Activated naive CD4-positive, alpha-beta T cell treated with anti-CD3 and anti-CD28 coated beads, Interleukin-2, amount 10 ng/mL, durations not matched to agents 7 days and 5 days (primary cell): Measurements from ENCODE around the gene MYO7A.

Experiments
- CTCF ChIA-PET: fragments of 350-600 bp; sonication (Branson Sonifier 250); formaldehyde crosslinking; loops from one replicate; lab custom pipeline; 2021; ENCODE audit warnings: antibody characterized with exemption; lab: Charles Lee
- DNase-seq: peaks from one replicate; pipeline ENCODE4 v3.0.0-alpha.2; 2020
- H3K27ac Mint-ChIP-seq: one replicate; pipeline ENCODE4 v1.8.0; 2021; ENCODE audit warnings: mild to moderate bottlenecking, moderate library complexity, mixed read lengths
- H3K27me3 Mint-ChIP-seq: one replicate; pipeline ENCODE4 v1.8.0; 2021; ENCODE audit warnings: mild to moderate bottlenecking, mixed read lengths
- H3K36me3 Mint-ChIP-seq: one replicate; pipeline ENCODE4 v1.8.0; 2021; ENCODE audit warnings: mixed read lengths
- H3K4me1 Mint-ChIP-seq: one replicate; pipeline ENCODE4 v1.8.0; 2021; ENCODE audit warnings: mixed read lengths
- H3K4me3 Mint-ChIP-seq: one replicate; pipeline ENCODE4 v1.8.0; 2021; ENCODE audit warnings: mild to moderate bottlenecking, moderate library complexity, mixed read lengths
- H3K9me3 Mint-ChIP-seq: one replicate; pipeline ENCODE4 v1.8.0; 2021; ENCODE audit warnings: mixed read lengths

MYO7A gene

DNA sequence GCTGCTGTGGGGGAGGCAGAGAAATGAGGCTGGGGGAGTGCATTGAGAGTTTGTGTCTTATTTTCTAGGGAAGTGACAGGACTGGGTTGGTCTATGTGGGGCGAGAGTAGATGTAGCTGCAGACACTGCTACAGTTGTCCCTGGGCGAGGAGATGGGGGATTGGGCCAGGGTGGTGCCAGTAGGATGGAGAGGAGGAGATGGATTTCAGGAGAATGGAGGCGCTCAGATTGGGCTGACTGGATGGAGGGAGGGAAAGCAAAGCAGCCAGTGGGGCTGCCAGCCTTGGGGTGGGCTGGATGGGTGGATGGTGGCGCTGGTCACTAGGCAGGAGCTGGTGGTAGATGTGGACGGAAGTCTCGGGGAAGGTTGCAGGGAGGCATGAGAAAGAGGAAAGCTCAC is 16.1 kb upstream of the MYO7A start:
- peaks cover 2% of the 10 kb centered on the region for H3K4me1 Mint-ChIP-seq
- CTCF ChIA-PET: interaction anchor here (0.9 to 3.1 kb wide), 6 partner anchors 15 to 192 kb away, joined by 3 to 13 read pairs (median 5); partner anchors contain the start of gene MYO7A
- DNase-seq: no peak
- no peak overlapping the region for H3K4me3 Mint-ChIP-seq
- H3K36me3 Mint-ChIP-seq: no peaks in the 10 kb centered on the region
- no peaks in the 10 kb centered on the region for H3K9me3 Mint-ChIP-seq
- no peak overlapping the region for H3K27ac Mint-ChIP-seq
- H3K27me3 Mint-ChIP-seq: peaks cover 7% of the 10 kb centered on the region

DNA sequence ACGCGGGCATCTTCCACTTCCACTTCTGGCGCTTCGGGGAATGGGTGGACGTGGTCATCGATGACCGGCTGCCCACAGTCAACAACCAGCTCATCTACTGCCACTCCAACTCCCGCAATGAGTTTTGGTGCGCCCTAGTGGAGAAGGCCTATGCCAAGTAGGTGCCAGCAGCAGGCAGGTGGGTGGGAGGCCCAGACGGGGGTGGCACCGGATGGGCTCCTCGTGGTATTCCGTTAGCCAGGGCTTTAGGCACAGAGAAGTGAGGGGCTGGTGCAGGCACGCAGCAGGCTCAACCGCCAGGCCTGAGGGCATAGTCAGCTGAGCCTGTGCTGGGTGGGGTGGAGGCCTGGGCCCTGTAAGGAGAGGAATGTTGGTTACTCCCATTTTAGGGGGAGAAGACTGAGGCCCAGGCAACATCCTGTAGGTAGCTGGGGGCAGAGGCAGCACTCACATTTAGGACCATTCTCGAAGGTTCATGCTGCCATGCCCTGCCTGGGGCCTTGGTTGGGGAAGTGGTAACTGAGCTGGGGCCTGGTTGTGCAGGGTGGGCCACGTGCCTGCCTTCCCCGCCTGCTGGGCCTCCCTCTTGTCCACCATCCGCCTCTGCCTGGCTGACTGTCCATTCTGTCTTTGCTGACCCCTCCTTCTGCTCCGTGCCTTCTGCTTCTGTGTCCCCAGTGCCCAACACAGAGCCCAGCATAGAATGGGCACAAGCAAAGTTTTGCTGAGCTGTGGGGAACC is 15.2 kb upstream of the MYO7A start:
- H3K36me3 Mint-ChIP-seq: no peaks in the 10 kb centered on the region

DNA sequence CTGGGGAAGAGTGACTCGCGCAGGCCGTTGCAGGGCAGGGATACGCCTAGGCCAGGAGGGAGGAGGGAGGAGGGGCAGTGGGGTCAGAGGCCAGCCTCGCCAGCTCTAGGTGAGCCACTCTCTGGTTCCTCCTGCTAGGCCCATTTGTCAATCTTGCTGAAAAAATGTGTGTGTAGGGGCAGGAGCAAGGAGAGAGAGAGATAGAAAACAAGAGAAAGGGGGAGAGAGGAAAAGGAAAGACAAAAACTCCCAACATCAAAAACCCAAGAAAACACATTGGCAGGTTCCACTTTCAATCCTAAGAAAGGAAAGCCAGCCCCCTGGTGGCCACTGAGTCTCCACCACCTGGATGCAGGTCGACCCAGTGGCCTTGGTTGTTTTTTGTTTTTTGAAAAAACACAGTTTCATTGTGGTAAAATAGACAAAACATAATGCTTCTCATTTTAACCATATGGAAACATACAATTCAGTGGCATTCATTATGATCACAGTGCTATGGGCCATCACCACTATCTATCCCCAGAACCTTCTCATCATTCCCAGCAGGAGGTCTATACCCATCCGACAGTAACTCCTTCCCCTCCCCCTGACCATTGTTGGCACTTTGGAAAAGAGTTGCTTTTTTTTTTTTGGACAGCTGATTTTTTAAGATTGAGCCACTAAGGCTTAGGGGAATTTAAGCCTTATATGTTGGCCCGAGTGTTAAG is 14.5 kb upstream of the MYO7A start:
- Mint-ChIP-seq H3K9me3 (no peaks in the 10 kb centered on the region), H3K4me1 (peaks cover 2% of the 10 kb centered on the region), H3K36me3 (no peaks in the 10 kb centered on the region), H3K27ac (no peak overlapping the region), H3K27me3 (peaks cover 7% of the 10 kb centered on the region), H3K4me3 (no peak overlapping the region)
- CTCF ChIA-PET: interaction anchor here (1.3 to 3.1 kb wide), 6 partner anchors 14 to 193 kb away, joined by 3 to 13 read pairs (median 8); partner anchors contain the start of gene MYO7A
- peak; percentile 58 for DNase-seq

More for the DNA sequence above, 15.2 kb upstream of the MYO7A start:
- H3K4me1 Mint-ChIP-seq: peaks cover 2% of the 10 kb centered on the region
- no peak overlapping the region for H3K4me3 Mint-ChIP-seq
- CTCF ChIA-PET: interaction anchor here (0.7 to 3.1 kb wide), 8 partner anchors 14 to 193 kb away, joined by 3 to 13 read pairs (median 6); partner anchors contain the start of gene MYO7A
- no peak for DNase-seq
- H3K27me3 Mint-ChIP-seq: peaks cover 7% of the 10 kb centered on the region
- H3K27ac Mint-ChIP-seq: no peak overlapping the region
- H3K9me3 Mint-ChIP-seq: no peaks in the 10 kb centered on the region

DNA sequence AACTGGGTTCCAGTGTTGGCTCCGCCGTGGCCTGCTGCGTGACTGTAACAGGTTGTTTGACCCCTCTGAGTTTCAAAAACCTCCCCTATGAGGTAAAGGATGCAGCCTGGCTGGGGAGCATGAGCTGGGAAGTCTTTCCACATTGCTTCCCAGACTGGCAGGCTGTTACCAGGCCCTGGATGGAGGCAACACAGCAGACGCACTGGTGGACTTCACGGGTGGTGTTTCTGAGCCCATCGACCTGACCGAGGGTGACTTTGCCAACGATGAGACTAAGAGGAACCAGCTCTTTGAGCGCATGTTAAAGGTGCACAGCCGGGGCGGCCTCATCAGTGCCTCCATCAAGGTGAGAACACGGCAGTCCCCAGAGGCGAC is 14.0 kb upstream of the MYO7A start:
- Mint-ChIP-seq H3K27me3 (peaks cover 7% of the 10 kb centered on the region), H3K36me3 (no peaks in the 10 kb centered on the region), H3K4me3 (no peak overlapping the region), H3K4me1 (peaks cover 2% of the 10 kb centered on the region), H3K9me3 (no peaks in the 10 kb centered on the region), H3K27ac (no peak overlapping the region)
- DNase-seq: no peak
- CTCF ChIA-PET: interaction anchor here (1.3 to 3.1 kb wide), 3 partner anchors 13 to 23 kb away, joined by 3 to 13 read pairs (median 8); partner anchors contain the start of gene MYO7A

DNA sequence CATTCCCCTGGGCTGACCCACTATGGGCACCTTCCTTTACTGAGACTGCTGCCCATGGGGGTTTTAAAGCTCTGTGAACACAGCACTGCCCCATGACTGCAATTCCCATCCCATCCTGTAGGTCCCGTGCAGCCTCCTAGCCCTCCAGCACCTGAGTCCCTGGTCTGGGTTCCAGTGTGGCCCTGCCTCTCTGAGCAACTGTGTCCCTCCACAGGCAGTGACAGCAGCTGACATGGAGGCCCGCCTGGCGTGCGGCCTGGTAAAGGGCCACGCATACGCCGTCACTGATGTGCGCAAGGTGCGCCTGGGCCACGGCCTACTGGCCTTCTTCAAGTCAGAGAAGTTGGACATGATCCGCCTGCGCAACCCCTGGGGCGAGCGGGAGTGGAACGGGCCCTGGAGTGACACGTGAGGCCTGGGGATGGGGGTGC is 12.8 kb upstream of the MYO7A start:
- no peaks in the 10 kb centered on the region for H3K9me3 Mint-ChIP-seq
- no peak overlapping the region for H3K27ac Mint-ChIP-seq
- H3K27me3 Mint-ChIP-seq: no peaks in the 10 kb centered on the region
- H3K4me3 Mint-ChIP-seq: no peak overlapping the region
- H3K4me1 Mint-ChIP-seq: peaks cover 2% of the 10 kb centered on the region
- DNase-seq: no peak
- CTCF ChIA-PET: interaction anchor here (1.1 to 4.2 kb wide), 5 partner anchors 11 to 72 kb away, joined by 3 to 15 read pairs (median 3); partner anchors contain the start of gene MYO7A
- no peaks in the 10 kb centered on the region for H3K36me3 Mint-ChIP-seq

DNA sequence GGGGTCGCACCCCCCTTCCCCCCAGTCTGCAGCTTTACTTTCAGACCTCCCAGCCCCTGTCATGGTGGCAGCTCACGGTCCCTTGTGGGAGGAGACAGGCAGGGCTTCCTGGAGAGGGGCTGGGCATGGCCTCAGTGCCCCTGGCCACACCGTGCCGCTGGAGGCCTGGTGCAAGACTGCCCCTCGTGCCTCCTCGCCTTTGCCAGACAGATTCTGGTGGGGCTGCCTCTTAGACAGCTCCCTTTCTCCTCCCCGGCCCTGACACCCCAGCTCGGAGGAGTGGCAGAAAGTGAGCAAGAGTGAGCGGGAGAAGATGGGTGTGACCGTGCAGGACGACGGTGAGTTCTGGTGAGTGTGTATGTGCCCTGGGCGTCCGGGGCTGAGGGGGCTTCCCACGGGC is 12.1 kb upstream of the MYO7A start:
- H3K27ac Mint-ChIP-seq: no peak overlapping the region
- CTCF ChIA-PET: interaction anchor here (0.5 to 4.2 kb wide), 4 partner anchors 11 to 168 kb away, joined by 3 to 15 read pairs (median 4); partner anchors contain the start of gene MYO7A

DNA sequence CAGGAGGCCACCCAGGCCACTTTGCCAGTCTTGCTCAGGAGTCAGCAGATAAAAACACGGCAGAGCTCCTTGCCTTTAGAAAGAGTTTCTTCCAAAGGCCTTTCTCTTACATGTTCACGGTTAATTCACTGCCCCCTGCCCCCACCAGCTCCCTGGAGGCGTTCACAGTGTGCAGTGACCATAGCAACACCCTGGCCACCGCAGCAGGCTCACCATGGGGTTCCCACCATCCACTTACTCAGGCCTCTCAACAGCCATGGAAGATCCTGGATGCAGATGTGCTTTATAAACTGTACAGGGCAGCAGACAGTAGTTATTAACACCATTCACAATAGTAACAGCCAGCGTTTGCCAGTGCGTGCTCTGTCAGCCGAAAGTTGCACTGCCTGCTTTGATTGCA is 10.6 kb upstream of the MYO7A start:
- H3K9me3 Mint-ChIP-seq: no peaks in the 10 kb centered on the region
- DNase-seq: no peak
- H3K36me3 Mint-ChIP-seq: no peaks in the 10 kb centered on the region
- peaks cover 4% of the 10 kb centered on the region for H3K4me1 Mint-ChIP-seq
- H3K27ac Mint-ChIP-seq: no peak overlapping the region
- no peaks in the 10 kb centered on the region for H3K27me3 Mint-ChIP-seq
- no peak overlapping the region for H3K4me3 Mint-ChIP-seq
- CTCF ChIA-PET: interaction anchor here (1.1 to 4.2 kb wide), 3 partner anchors 10 to 198 kb away, joined by 4 to 15 read pairs (median 4); partner anchors contain the start of gene MYO7A

More for the DNA sequence above, 12.1 kb upstream of the MYO7A start:
- Mint-ChIP-seq H3K36me3 (no peaks in the 10 kb centered on the region), H3K27me3 (no peaks in the 10 kb centered on the region), H3K4me3 (no peak overlapping the region), H3K9me3 (no peaks in the 10 kb centered on the region), H3K4me1 (peaks cover 3% of the 10 kb centered on the region)
- no peak for DNase-seq

DNA sequence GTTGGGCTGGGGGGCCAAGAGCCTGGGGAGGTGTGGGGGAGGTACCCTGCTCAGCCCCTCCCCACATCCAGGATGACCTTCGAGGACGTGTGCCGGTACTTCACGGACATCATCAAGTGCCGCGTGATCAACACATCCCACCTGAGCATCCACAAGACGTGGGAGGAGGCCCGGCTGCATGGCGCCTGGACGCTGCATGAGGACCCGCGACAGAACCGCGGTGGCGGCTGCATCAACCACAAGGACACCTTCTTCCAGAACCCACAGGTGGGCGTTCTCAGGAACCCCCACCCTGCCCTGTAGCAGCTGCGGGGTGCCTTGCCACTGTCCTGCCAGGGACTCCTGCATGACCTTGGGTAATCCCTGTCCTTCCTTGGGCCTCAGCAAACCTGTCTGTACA is 10.0 kb upstream of the MYO7A start:
- CTCF ChIA-PET: interaction anchor here (4.2 kb wide), 1 partner anchor 9 kb away, joined by 15 read pairs; the partner anchor contains the start of gene MYO7A
- Mint-ChIP-seq H3K27ac (no peak overlapping the region), H3K27me3 (no peaks in the 10 kb centered on the region)

DNA sequence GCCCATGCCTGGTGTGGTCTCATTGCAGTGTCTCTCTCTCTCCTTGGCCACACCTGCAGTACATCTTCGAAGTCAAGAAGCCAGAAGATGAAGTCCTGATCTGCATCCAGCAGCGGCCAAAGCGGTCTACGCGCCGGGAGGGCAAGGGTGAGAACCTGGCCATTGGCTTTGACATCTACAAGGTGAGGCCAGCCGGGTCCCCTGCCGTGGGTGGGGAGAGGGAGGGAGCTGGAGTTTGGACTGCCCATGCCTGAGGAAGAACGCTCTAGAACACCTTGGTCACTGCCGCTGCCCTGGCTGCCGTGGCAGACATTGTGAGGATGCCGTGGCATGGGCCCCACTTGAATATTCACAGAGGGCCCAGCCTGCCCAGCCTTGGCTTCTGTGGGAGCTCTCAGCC is 9.1 kb upstream of the MYO7A start:
- H3K36me3 Mint-ChIP-seq: no peaks in the 10 kb centered on the region
- DNase-seq: no peak
- peaks cover 2% of the 10 kb centered on the region for H3K4me1 Mint-ChIP-seq
- H3K4me3 Mint-ChIP-seq: no peak overlapping the region
- no peak overlapping the region for H3K27ac Mint-ChIP-seq
- H3K27me3 Mint-ChIP-seq: no peaks in the 10 kb centered on the region
- CTCF ChIA-PET: interaction anchor here (4.2 kb wide), 1 partner anchor 8 kb away, joined by 15 read pairs; the partner anchor contains the start of gene MYO7A
- no peaks in the 10 kb centered on the region for H3K9me3 Mint-ChIP-seq

More for the DNA sequence above, 10.0 kb upstream of the MYO7A start:
- Mint-ChIP-seq H3K9me3 (no peaks in the 10 kb centered on the region), H3K4me3 (no peak overlapping the region), H3K36me3 (no peaks in the 10 kb centered on the region), H3K4me1 (peaks cover 4% of the 10 kb centered on the region)
- DNase-seq: no peak

DNA sequence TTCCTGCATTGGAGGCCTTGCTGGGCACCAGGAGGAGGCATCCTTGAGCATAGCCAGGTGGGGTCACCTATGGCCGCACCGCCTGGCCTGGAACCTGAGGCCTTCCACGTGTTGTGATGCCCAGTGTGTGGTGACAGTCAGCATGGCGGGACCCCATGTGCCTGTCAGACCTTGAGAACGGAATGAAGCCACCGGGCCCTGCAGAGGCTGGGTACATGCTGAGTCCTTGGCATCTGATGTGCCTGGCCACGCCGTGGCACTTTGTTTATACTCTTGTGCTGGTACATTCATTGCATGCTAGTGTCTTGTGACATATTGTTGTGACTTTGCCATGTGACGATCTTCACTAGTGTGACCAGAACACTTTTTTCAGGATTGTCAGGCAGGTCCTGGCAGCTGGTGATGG is 8.5 kb upstream of the MYO7A start:
- Mint-ChIP-seq H3K9me3 (no peaks in the 10 kb centered on the region), H3K4me3 (no peak overlapping the region), H3K4me1 (peaks cover 2% of the 10 kb centered on the region), H3K27ac (no peak overlapping the region), H3K36me3 (no peaks in the 10 kb centered on the region), H3K27me3 (no peaks in the 10 kb centered on the region)
- CTCF ChIA-PET: interaction anchor here (1.2 to 4.2 kb wide), 2 partner anchors 8 to 10 kb away, joined by 3 to 15 read pairs; partner anchors contain the start of gene MYO7A
- DNase-seq: no peak

DNA sequence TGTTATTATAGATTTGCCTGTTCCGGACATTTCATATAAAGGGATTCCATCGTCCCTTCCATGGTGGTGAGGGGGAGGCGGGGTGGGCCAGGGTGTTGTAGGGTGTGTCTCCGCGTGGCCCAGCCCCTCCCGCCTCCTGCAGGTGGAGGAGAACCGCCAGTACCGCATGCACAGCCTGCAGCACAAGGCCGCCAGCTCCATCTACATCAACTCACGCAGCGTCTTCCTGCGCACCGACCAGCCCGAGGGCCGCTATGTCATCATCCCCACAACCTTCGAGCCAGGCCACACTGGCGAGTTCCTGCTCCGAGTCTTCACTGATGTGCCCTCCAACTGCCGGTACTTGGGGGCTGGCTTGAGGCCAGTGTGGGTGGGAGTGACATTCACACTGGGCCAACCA is 7.5 kb upstream of the MYO7A start:
- no peaks in the 10 kb centered on the region for H3K27me3 Mint-ChIP-seq
- no peaks in the 10 kb centered on the region for H3K9me3 Mint-ChIP-seq
- H3K4me1 Mint-ChIP-seq: peaks cover 2% of the 10 kb centered on the region
- H3K4me3 Mint-ChIP-seq: no peak overlapping the region
- H3K27ac Mint-ChIP-seq: no peak overlapping the region
- no peak for DNase-seq
- CTCF ChIA-PET: interaction anchor here (1.0 to 1.2 kb wide), 2 partner anchors 9 to 85 kb away, joined by 3 read pairs; no protein-coding TSS in a partner anchor
- H3K36me3 Mint-ChIP-seq: no peaks in the 10 kb centered on the region

DNA sequence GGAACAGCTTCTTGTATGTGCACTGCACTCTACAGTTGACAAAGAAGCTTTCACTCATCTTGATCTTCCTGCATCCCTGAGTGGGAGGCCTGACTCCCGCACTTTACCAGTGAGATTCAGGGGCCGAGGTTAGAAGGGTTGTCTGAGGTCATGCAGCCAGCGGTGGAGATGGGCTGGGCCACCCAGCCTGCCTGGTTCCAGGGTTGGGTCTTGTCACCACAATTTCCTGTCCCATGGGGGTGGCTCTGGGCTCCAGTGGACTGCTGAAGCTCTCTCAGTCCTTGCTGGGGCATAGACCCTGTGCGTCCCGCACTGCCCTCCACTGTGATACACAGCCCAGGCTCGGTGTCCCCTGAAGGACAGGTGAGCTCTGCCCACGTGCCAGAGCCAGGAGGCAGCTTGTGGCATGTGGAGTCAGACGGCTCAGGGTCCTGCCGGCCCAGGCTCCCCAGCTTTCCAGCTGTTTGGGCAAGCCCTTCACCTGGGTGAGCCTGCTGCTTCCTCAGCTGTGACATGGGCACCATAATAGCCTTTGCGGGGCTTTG is 6.9 kb upstream of the MYO7A start:
- no peak for DNase-seq
- CTCF ChIA-PET: interaction anchor here (1.0 to 1.2 kb wide), 2 partner anchors 67 to 86 kb away, joined by 3 to 4 read pairs; no protein-coding TSS in a partner anchor
- no peak overlapping the region for H3K27ac Mint-ChIP-seq
- H3K36me3 Mint-ChIP-seq: no peaks in the 10 kb centered on the region
- peaks cover 3% of the 10 kb centered on the region for H3K4me1 Mint-ChIP-seq
- H3K4me3 Mint-ChIP-seq: no peak overlapping the region
- H3K27me3 Mint-ChIP-seq: peaks cover 2% of the 10 kb centered on the region
- H3K9me3 Mint-ChIP-seq: no peaks in the 10 kb centered on the region

DNA sequence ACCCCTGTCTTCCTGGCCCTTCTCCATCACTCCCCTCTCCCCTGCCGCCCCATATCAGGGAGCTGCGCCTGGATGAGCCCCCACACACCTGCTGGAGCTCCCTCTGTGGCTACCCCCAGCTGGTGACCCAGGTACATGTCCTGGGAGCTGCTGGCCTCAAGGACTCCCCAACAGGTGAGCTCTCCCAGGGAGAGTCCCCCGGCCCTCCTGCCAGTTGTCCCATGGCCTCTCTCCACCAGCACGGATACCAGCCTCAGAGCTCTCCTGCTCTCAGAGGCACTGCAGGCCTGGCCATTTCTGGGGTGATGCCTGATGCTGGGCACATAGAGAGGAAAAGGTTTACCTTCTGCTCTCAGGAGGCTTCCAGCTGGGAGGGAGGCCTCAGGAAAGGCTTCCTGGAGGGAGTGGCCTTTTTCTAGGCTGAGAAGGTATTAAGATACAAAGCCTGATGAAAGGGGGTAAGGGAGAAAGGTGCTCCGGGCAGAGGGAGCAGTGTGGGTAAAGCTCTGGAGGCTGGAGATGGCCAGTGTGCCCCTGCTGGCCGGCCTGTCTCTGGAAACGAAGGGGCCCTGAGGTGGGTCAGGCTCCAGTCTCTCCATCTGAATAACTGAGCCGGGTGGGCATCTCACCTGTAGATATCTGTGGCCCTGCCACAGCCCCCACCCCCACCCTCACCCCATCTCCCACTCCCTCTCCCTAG is 6.0 kb upstream of the MYO7A start:
- H3K9me3 Mint-ChIP-seq: no peaks in the 10 kb centered on the region
- peaks cover 6% of the 10 kb centered on the region for H3K27me3 Mint-ChIP-seq
- CTCF ChIA-PET: interaction anchor here (1.2 to 1.4 kb wide), 3 partner anchors 31 to 67 kb away, joined by 3 to 4 read pairs (median 4); no protein-coding TSS in a partner anchor
- no peak overlapping the region for H3K4me3 Mint-ChIP-seq
- no peaks in the 10 kb centered on the region for H3K36me3 Mint-ChIP-seq
- H3K27ac Mint-ChIP-seq: peak overlapping the region; percentile 42
- H3K4me1 Mint-ChIP-seq: peaks cover 7% of the 10 kb centered on the region
- no peak for DNase-seq
